ENCODE results near the gene TULP4. TPM values are rescaled to one million over a fixed set of nuclear protein-coding genes. Genes with fewer than 3 reads are reported as not detected.
"Not testable (repeated sequence)": the region's sequence is repeated elsewhere in the genome, so short reads cannot be mapped to it uniquely, and the experiment has no call there.

TULP4 gene
- total and polyA plus RNA-seq, 7 donors, result 2.4 to 142 (median 98.7) TPM

DNA sequence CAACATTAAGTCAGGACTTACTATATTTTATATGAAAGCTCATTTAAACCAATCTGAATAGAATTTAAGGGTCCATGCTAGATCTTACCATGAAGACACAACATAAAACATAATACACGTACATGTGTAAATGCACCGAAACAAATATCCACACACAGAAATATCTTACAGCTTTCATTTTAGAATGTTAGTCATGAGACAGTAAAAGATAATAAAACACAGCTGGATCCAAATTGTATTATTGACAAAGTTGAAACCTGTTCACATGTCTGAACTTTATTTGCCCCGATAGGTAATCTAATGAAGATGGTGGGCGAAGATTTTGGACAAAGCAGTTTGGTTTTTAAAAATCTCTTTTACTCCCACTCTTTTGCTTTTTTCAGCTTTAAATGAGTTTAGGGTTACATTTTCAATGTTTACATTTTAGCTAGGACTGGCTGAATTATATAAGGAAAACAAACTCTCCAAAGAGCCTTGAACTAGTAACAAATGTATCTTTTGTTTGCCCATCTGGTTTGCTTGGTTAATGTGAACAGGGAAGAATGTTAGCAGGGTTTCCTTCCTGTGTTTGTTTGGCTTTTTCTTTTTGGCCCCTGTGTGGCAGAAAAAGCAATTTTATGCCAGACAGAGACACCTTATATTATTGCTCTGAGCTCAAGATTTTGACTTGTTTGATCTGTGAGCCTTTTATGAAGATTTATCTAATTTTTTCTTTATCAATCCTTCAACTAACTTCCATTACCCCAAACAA, 242.5 kb downstream of the TULP4 start:
- DNase-seq, result no peak
- TF ChIP-seq POLR2AphosphoS5 (IDR thresholded peaks at IDR 0.05) (no peak), EP300 (IDR thresholded peaks at IDR 0.05) (no peak), POLR2A (IDR thresholded peaks at IDR 0.05) (no peak)
- TF ChIP-seq, protein P1, sequence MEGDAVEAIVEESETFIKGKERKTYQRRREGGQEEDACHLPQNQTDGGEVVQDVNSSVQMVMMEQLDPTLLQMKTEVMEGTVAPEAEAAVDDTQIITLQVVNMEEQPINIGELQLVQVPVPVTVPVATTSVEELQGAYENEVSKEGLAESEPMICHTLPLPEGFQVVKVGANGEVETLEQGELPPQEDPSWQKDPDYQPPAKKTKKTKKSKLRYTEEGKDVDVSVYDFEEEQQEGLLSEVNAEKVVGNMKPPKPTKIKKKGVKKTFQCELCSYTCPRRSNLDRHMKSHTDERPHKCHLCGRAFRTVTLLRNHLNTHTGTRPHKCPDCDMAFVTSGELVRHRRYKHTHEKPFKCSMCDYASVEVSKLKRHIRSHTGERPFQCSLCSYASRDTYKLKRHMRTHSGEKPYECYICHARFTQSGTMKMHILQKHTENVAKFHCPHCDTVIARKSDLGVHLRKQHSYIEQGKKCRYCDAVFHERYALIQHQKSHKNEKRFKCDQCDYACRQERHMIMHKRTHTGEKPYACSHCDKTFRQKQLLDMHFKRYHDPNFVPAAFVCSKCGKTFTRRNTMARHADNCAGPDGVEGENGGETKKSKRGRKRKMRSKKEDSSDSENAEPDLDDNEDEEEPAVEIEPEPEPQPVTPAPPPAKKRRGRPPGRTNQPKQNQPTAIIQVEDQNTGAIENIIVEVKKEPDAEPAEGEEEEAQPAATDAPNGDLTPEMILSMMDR (IDR thresholded peaks at IDR 0.05), result no peak
- intact Hi-C loops (cut with DNase I), result no loop called here
- H3K9me3 ChIP-seq, result no peaks in the 10 kb centered on the region
- no peak overlapping the region for H3K27ac ChIP-seq
- no peaks in the 10 kb centered on the region for H3K27me3 ChIP-seq
- H3K4me1 ChIP-seq, result peaks cover 0 to 5% (median 0%) of the 10 kb centered on the region in 4 donors
- no peaks in the 10 kb centered on the region for H3K36me3 ChIP-seq
- H3K4me3 ChIP-seq, result no peak overlapping the region
- 15 to 69% methylated on average over 4 of the region's 4 CpGs for WGBS, 2 donors

DNA sequence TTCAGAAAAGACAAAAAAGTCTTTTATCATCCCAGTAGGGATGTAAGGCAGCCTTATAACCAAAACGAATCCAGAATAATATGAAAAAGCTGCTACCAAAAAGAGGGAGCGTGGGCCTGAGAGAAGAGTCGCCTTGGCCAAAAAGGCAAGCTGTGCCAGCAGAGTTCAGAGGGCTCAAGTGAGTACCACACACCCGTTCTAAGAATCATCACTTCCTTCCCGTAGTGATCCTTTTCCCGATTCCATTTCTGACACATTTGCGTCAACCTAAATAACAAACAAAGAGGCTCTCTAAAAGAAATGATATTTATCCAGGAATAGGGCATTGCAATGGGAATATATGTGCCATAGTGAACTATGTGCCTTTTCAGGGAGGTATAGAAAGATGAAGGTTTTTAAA, 243.8 kb downstream of the TULP4 start:
- intact Hi-C loops (cut with DNase I), result no loop called here

DNA sequence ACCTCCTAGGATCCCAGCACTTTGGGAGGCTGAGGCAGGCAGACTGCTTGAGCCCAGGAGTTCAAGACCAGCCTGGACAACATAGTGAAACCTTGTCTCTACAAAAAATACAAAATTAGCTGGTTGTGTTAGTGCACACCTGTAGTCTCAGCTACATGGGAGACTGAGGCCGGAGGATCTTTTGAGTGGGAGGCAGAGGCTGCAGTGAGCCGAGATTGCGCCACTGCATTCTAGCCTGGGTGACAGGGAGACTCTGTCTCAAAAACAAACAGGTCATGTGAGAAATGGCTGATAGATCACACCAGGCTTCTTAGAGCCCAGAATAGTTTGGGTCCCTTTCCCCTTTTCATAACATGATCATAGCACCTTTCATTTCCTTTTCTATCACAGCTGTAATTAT, 244.8 kb downstream of the TULP4 start:
- H3K4me3 ChIP-seq; H3K27me3 ChIP-seq; H3K36me3 ChIP-seq; H3K27ac ChIP-seq; H3K9me3 ChIP-seq; DNase-seq; intact Hi-C loops (cut with DNase I): not testable (repeated sequence)
- H3K4me1 ChIP-seq, result peaks cover 0 to 19% (median 17%) of the 10 kb centered on the region in 4 donors
- WGBS, 2 donors, result 93 to 97% methylated on average over 3 of the region's 3 CpGs

More for the DNA sequence above, 243.8 kb downstream of the TULP4 start:
- TF ChIP-seq, protein P1 (IDR thresholded peaks at IDR 0.05), result no peak
- TF ChIP-seq POLR2A (IDR thresholded peaks at IDR 0.05) (no peak), EP300 (IDR thresholded peaks at IDR 0.05) (no peak), POLR2AphosphoS5 (IDR thresholded peaks at IDR 0.05) (no peak)
- Histone ChIP-seq H3K4me1 (peaks cover 0 to 9% (median 7%) of the 10 kb centered on the region in 4 donors), H3K27me3 (no peaks in the 10 kb centered on the region), H3K27ac (no peak overlapping the region), H3K4me3 (no peak overlapping the region), H3K36me3 (no peaks in the 10 kb centered on the region), H3K9me3 (no peaks in the 10 kb centered on the region)
- 76 to 81% methylated on average over 7 of the region's 7 CpGs for WGBS, 2 donors
- DNase-seq, result no peak

DNA sequence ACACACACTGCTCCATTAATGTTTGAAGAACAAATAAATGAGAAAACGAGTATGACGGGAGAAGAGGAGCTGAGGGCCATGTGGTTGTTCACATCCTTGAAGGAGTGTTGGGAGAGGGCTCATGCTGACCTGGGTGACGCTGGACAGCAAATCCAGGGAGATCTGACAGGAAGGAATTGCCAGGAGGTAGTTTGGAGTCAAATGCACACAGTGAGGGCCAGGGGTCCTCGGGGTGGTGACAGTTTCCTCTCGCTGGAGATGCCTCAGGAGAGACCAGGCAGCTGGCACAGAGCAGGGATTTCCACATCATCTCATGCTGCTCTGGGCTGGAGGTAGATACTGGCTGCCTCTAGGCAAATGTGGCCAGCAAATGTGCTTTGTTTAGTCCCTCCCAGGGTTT, 245.7 kb downstream of the TULP4 start:
- H3K36me3 ChIP-seq, result no peaks in the 10 kb centered on the region
- no peak overlapping the region for H3K27ac ChIP-seq
- H3K4me1 ChIP-seq, result peaks cover 0 to 23% (median 20%) of the 10 kb centered on the region in 4 donors
- DNase-seq, result no peak
- no peaks in the 10 kb centered on the region for H3K27me3 ChIP-seq
- TF ChIP-seq EP300 (IDR thresholded peaks at IDR 0.05), result no peak
- no peak overlapping the region for H3K4me3 ChIP-seq
- H3K9me3 ChIP-seq, result no peaks in the 10 kb centered on the region
- WGBS, 2 donors, result 86% methylated on average over 5 of the region's 5 CpGs
- intact Hi-C loops (cut with DNase I), result no loop called here

DNA sequence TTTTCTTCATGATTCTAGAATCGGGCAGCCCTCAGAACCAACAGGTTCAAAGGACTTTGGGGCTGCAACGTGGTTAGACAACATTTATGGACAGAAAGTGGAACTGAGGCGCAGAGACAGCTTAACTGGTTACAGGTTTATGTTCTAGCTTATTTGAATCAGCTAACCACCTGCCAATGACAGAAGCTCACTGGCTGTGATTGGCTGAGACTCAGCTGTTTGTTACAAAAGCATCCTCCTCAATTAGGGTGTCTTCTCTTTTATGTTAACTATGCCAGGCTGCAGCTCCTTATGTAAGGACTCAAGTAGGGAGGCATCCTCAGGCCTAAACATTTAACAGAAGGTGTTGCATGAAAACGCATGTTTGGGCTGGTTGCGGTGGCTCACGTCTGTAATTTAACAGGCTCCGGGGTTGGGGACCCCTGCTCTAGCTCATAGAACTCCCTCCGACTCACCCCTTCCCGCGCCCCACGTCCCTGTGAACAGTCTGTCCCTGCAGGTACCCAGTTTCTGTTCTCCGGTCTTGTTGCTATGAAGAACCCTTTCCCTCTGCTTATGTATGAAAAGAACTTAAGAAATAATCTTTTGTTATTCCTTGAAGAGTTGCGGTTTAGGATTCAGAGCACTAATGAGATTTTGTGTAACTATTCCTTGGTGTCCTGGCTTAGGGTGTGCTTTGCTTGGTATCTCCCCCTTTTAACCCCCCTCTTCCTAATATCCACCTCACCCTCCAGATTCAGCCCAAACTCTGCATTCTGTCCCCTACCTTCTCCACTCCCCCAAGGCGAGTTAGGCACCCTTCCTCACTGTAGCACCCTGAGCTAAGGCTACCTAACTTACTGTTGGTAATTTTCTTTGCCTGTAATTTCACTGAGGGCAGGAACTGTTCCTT, 246.4 kb downstream of the TULP4 start:
- intact Hi-C loops (cut with DNase I), result no loop called here
- Histone ChIP-seq H3K36me3 (no peaks in the 10 kb centered on the region), H3K9me3 (no peaks in the 10 kb centered on the region), H3K27ac (no peak overlapping the region), H3K4me3 (no peak overlapping the region), H3K27me3 (no peaks in the 10 kb centered on the region), H3K4me1 (peaks cover 0 to 28% (median 21%) of the 10 kb centered on the region in 4 donors)
- 95 to 96% methylated on average over 14 of the region's 14 CpGs for WGBS, 2 donors
- TF ChIP-seq POLR2A (IDR thresholded peaks at IDR 0.05) (no peak), EP300 (IDR thresholded peaks at IDR 0.05) (no peak), POLR2AphosphoS5 (IDR thresholded peaks at IDR 0.05) (no peak)
- TF ChIP-seq, protein P1 (IDR thresholded peaks at IDR 0.05), result no peak
- DNase-seq, result no peak

All from sigmoid colon (tissue), 7 donors.